MM.1S (cell line): Measurements from ENCODE around the gene CAMSAP1.
"Not testable (repeated sequence)": the region's sequence is repeated elsewhere in the genome, so short reads cannot be mapped to it uniquely, and the experiment has no call there.

Experiments
- CTCF ChIP-seq: fragments of 300-600 bp; sonication (generic); IDR thresholded peaks from 2 replicates; pipeline ENCODE4 v1.5.1; 2016; ENCODE audit warnings: antibody characterized with exemption, low read length, mixed read lengths
- EZH2 ChIP-seq: fragments of 300-600 bp; sonication (generic); optimal IDR thresholded peaks from 2 replicates; pipeline ENCODE3; 2017; ENCODE audit warnings: low read depth, mild to moderate bottlenecking, antibody characterized with exemption, low read length, mixed read lengths
- EZH2phosphoT487 ChIP-seq: fragments of 300-600 bp; sonication (generic); IDR thresholded peaks from 2 replicates; pipeline ENCODE4 v1.6.1; 2018; ENCODE audit warnings: antibody characterized with exemption, low read length

- not testable (repeated sequence) for TF ChIP-seq CTCF, EZH2phosphoT487, EZH2
Measured at GRCh38 chr9:135892327-135892726, 15.0 kb downstream of the CAMSAP1 start.
